Skeletal muscle satellite cell (primary cell): ENCODE measurements around the gene VPS26A. TPM values are rescaled to one million over a fixed set of nuclear protein-coding genes. Genes with fewer than 3 reads are reported as not detected.

Source experiments
- H3K27me3 ChIP-seq: 2 replicates; pipeline ENCODE4 v1.7.0; 2013; ENCODE audit warnings: low read length; ENCODE audit not compliant: control insufficient read depth, insufficient read depth
- H3K36me3 ChIP-seq: 2 replicates; pipeline ENCODE4 v1.7.0; 2013; ENCODE audit warnings: mild to moderate bottlenecking, control low read depth, low read length; ENCODE audit not compliant: insufficient read depth
- H3K4me1 ChIP-seq: 2 replicates; pipeline ENCODE4 v1.7.0; 2013; ENCODE audit warnings: low read length; ENCODE audit not compliant: control insufficient read depth, insufficient read depth
- H3K4me2 ChIP-seq: 2 replicates; pipeline ENCODE4 v1.7.0; 2013; ENCODE audit warnings: mild to moderate bottlenecking, low read length
- H3K4me3 ChIP-seq: 2 replicates; pipeline ENCODE4 v1.7.0; 2013; ENCODE audit warnings: low read length
- H3K9ac ChIP-seq: 2 replicates; pipeline ENCODE4 v1.7.0; 2013; ENCODE audit warnings: mild to moderate bottlenecking, low read depth, low read length, moderate library complexity
- H3K9me3 ChIP-seq: replicated peaks from 2 replicates; pipeline ENCODE4 v1.7.0; 2013; ENCODE audit warnings: mild to moderate bottlenecking, control low read depth, low read length
- small RNA-seq: library from RNA; depleted of rRNA; stranded (forward); fragments of <200 nt; gene quantifications from one replicate; pipeline ENCODE3, GENCODE V24; 2012

The VPS26A gene

GRCh38 chr10:69213591-69214311 lies 89.8 kb downstream of the VPS26A start:
- no peaks in the 10 kb centered on the region for H3K27me3 ChIP-seq
- no peak overlapping the region for H3K4me3 ChIP-seq
- no peak overlapping the region for H3K4me2 ChIP-seq
- H3K36me3 ChIP-seq: peaks cover 4% of the 10 kb centered on the region
- peaks cover 6% of the 10 kb centered on the region for H3K4me1 ChIP-seq
- no peak overlapping the region for H3K9ac ChIP-seq
- no peaks in the 10 kb centered on the region for H3K9me3 ChIP-seq

- Histone ChIP-seq H3K4me1 (peaks cover 10% of the 10 kb centered on the region), H3K36me3 (no peaks in the 10 kb centered on the region), H3K27me3 (no peaks in the 10 kb centered on the region), H3K4me3 (no peak overlapping the region), H3K4me2 (no peak overlapping the region), H3K9ac (no peak overlapping the region), H3K9me3 (no peaks in the 10 kb centered on the region)
Measured at GRCh38 chr10:69214666-69215131, 90.7 kb downstream of the VPS26A start.

- Histone ChIP-seq H3K9me3 (no peaks in the 10 kb centered on the region), H3K4me3 (no peak overlapping the region), H3K27me3 (no peaks in the 10 kb centered on the region), H3K4me2 (peak overlapping the region; percentile 53), H3K4me1 (peaks cover 10% of the 10 kb centered on the region), H3K36me3 (no peaks in the 10 kb centered on the region), H3K9ac (no peak overlapping the region)
Measured at GRCh38 chr10:69215405-69216171, 91.6 kb downstream of the VPS26A start.

- Histone ChIP-seq H3K36me3 (no peaks in the 10 kb centered on the region), H3K9me3 (no peaks in the 10 kb centered on the region), H3K4me2 (no peak overlapping the region), H3K4me3 (no peak overlapping the region), H3K27me3 (no peaks in the 10 kb centered on the region), H3K9ac (no peak overlapping the region), H3K4me1 (peaks cover 10% of the 10 kb centered on the region)
Measured at GRCh38 chr10:69216577-69217118, 92.7 kb downstream of the VPS26A start.

GRCh38 chr10:69217119-69217754 lies 93.3 kb downstream of the VPS26A start:
- Histone ChIP-seq H3K4me3 (no peak overlapping the region), H3K4me1 (peaks cover 10% of the 10 kb centered on the region), H3K4me2 (no peak overlapping the region), H3K27me3 (no peaks in the 10 kb centered on the region), H3K9me3 (no peaks in the 10 kb centered on the region), H3K9ac (no peak overlapping the region), H3K36me3 (no peaks in the 10 kb centered on the region)

- no peak overlapping the region for H3K9ac ChIP-seq
- no peak overlapping the region for H3K4me3 ChIP-seq
- no peaks in the 10 kb centered on the region for H3K27me3 ChIP-seq
Measured at GRCh38 chr10:69218831-69219230, 94.9 kb downstream of the VPS26A start.

GRCh38 chr10:69220041-69220451 lies 96.1 kb downstream of the VPS26A start, which contains the start of gene HKDC1:
Gene HKDC1 (plus strand): TSS chr10:69220332. CDS start chr10:69220436, 104 bp downstream.
- Histone ChIP-seq H3K4me3 (no peak within 1 kb of the TSS), H3K9me3 (no peaks in the 10 kb centered on the region), H3K36me3 (no peaks in the 10 kb centered on the region), H3K9ac (no peak within 1 kb of the TSS), H3K27me3 (no peaks in the 10 kb centered on the region), H3K4me1 (peaks cover 20% of the 10 kb centered on the region), H3K4me2 (no peak within 1 kb of the TSS)

More at GRCh38 chr10:69218831-69219230, 94.9 kb downstream of the VPS26A start:
- Histone ChIP-seq H3K4me1 (peaks cover 18% of the 10 kb centered on the region), H3K36me3 (no peaks in the 10 kb centered on the region), H3K4me2 (no peak overlapping the region), H3K9me3 (no peaks in the 10 kb centered on the region)

- Histone ChIP-seq H3K4me1 (peaks cover 23% of the 10 kb centered on the region), H3K4me3 (no peak overlapping the region), H3K36me3 (no peaks in the 10 kb centered on the region), H3K27me3 (no peaks in the 10 kb centered on the region), H3K9ac (no peak overlapping the region), H3K4me2 (no peak overlapping the region), H3K9me3 (no peaks in the 10 kb centered on the region)
Measured at GRCh38 chr10:69220507-69220906, 96.5 kb downstream of the VPS26A start.

Small RNAs within 50 kb of the gene (small RNA-seq; reads per million reads assigned to genes)
- gene RF00017: not detected
